ENCODE results near the gene PEX14. TPM values are rescaled to one million over a fixed set of nuclear protein-coding genes. Genes with fewer than 3 reads are reported as not detected.

Gene PEX14
- total RNA-seq, 1 experiment from 2014 or later, result 36.0 TPM

DNA sequence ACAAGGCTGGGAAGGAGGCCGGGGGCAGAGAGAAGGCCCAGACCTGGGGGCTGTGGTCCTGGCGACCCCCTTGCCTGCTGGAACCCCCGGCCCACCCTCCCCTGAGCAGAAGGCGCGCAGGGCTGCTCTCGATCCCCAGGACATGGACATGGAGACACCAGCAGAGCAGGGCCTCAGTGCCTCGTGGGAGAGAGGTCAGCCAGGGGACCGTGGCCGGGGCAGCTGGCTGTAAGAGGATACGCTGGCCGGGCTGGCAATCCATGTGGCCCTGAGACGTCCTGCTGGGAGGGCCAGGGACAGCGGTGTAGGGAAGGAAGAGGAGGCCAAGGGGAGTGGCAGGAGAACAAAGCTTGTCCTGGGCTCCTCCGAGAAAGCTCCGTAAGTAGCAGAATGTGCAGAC lies 189.5 kb downstream of the PEX14 start:
- Histone ChIP-seq H3K9me3 (ENCODE audit: control insufficient read depth, insufficient read depth, low read depth, low read length) (no peaks in the 10 kb centered on the region), H3K27me3 (ENCODE audit: control insufficient read depth, insufficient read depth, low read length) (no peaks in the 10 kb centered on the region), H3K36me3 (ENCODE audit: control insufficient read depth, insufficient read depth, low read length) (no peaks in the 10 kb centered on the region), H3K27ac (ENCODE audit: low read length) (no peak overlapping the region), H3K4me3 (ENCODE audit: low read depth in 2 of 2, low read length in 2 of 2) (no peak overlapping the region), H3K4me1 (ENCODE audit: control insufficient read depth, insufficient read depth, low read length) (no peaks in the 10 kb centered on the region)
- BruUV-seq (replicated peaks), result no TSS peak
- ATAC-seq (no peak), DNase-seq (ENCODE audit: low read depth, low spot score) (no peak)
- ChIA-PET POLR2A (no interaction called here), CTCF (no interaction called here)
- in situ Hi-C loops (cut with HindIII; ENCODE audit: low pct_unique_long_range_greater_than_20kb, low sequenced_read_pairs), result no loop called here
- TF ChIP-seq POLR2AphosphoS5 (IDR thresholded peaks at IDR 0.05; ENCODE audit: low read depth, low read length), result no peak
- TF ChIP-seq, protein P1, sequence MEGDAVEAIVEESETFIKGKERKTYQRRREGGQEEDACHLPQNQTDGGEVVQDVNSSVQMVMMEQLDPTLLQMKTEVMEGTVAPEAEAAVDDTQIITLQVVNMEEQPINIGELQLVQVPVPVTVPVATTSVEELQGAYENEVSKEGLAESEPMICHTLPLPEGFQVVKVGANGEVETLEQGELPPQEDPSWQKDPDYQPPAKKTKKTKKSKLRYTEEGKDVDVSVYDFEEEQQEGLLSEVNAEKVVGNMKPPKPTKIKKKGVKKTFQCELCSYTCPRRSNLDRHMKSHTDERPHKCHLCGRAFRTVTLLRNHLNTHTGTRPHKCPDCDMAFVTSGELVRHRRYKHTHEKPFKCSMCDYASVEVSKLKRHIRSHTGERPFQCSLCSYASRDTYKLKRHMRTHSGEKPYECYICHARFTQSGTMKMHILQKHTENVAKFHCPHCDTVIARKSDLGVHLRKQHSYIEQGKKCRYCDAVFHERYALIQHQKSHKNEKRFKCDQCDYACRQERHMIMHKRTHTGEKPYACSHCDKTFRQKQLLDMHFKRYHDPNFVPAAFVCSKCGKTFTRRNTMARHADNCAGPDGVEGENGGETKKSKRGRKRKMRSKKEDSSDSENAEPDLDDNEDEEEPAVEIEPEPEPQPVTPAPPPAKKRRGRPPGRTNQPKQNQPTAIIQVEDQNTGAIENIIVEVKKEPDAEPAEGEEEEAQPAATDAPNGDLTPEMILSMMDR (IDR thresholded peaks at IDR 0.05), result no peak
- no peak for TF ChIP-seq SIN3A (IDR thresholded peaks at IDR 0.05; ENCODE audit: borderline replicate concordance, insufficient read depth, low read depth, low read length)
- no peak for TF ChIP-seq TCF7L2 (IDR thresholded peaks at IDR 0.05; ENCODE audit: low read depth, low read length)
- TF ChIP-seq, protein P2, sequence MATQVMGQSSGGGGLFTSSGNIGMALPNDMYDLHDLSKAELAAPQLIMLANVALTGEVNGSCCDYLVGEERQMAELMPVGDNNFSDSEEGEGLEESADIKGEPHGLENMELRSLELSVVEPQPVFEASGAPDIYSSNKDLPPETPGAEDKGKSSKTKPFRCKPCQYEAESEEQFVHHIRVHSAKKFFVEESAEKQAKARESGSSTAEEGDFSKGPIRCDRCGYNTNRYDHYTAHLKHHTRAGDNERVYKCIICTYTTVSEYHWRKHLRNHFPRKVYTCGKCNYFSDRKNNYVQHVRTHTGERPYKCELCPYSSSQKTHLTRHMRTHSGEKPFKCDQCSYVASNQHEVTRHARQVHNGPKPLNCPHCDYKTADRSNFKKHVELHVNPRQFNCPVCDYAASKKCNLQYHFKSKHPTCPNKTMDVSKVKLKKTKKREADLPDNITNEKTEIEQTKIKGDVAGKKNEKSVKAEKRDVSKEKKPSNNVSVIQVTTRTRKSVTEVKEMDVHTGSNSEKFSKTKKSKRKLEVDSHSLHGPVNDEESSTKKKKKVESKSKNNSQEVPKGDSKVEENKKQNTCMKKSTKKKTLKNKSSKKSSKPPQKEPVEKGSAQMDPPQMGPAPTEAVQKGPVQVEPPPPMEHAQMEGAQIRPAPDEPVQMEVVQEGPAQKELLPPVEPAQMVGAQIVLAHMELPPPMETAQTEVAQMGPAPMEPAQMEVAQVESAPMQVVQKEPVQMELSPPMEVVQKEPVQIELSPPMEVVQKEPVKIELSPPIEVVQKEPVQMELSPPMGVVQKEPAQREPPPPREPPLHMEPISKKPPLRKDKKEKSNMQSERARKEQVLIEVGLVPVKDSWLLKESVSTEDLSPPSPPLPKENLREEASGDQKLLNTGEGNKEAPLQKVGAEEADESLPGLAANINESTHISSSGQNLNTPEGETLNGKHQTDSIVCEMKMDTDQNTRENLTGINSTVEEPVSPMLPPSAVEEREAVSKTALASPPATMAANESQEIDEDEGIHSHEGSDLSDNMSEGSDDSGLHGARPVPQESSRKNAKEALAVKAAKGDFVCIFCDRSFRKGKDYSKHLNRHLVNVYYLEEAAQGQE (IDR thresholded peaks at IDR 0.05; ENCODE audit: insufficient read depth in 1 of 2, low read depth in 2 of 2, low read length in 1 of 2), result no peak
- intact Hi-C loops (cut with micrococcal nuclease; ENCODE audit: unreplicated experiment), result no loop called here

DNA sequence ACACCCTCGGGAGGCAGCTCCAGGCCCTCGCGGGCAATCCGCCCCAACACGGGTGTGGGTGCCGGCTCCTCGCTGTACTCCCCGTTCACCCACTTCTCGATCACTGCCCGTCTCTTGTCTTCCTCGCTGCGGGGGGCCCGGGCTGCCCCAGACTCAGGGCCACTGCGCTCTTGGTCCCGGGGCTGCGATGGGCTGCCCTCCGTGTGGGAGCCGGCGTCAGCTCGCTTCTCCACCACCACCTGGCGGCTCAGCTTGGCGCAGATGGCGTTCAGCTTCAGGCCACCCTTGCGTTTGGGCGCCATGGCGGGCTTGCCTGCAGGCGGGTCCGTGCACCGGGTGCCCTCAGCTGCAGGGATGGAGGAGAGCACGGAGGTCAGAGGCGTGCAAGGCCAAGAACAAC lies 190.5 kb downstream of the PEX14 start:
- intact Hi-C loops (cut with micrococcal nuclease; ENCODE audit: unreplicated experiment), result no loop called here
- H3K4me3 ChIP-seq (ENCODE audit: low read depth in 2 of 2, low read length in 2 of 2), result no peak overlapping the region
- no peak overlapping the region for H3K27ac ChIP-seq (ENCODE audit: low read length)
- H3K36me3 ChIP-seq (ENCODE audit: control insufficient read depth, insufficient read depth, low read length), result no peaks in the 10 kb centered on the region
- ChIA-PET CTCF (no interaction called here), POLR2A (no interaction called here)
- in situ Hi-C loops (cut with HindIII; ENCODE audit: low pct_unique_long_range_greater_than_20kb, low sequenced_read_pairs), result no loop called here
- ATAC-seq (no peak), DNase-seq (ENCODE audit: low read depth, low spot score) (no peak)
- BruUV-seq (replicated peaks), result no TSS peak
- no peak for TF ChIP-seq SIN3A (IDR thresholded peaks at IDR 0.05; ENCODE audit: borderline replicate concordance, insufficient read depth, low read depth, low read length)
- TF ChIP-seq, protein P1 (IDR thresholded peaks at IDR 0.05), result no peak
- TF ChIP-seq, protein P2 (IDR thresholded peaks at IDR 0.05; ENCODE audit: insufficient read depth in 1 of 2, low read depth in 2 of 2, low read length in 1 of 2), result no peak
- TF ChIP-seq TCF7L2 (IDR thresholded peaks at IDR 0.05; ENCODE audit: low read depth, low read length), result no peak
- no peak for TF ChIP-seq POLR2AphosphoS5 (IDR thresholded peaks at IDR 0.05; ENCODE audit: low read depth, low read length)
- H3K9me3 ChIP-seq (ENCODE audit: control insufficient read depth, insufficient read depth, low read depth, low read length), result no peaks in the 10 kb centered on the region
- no peaks in the 10 kb centered on the region for H3K27me3 ChIP-seq (ENCODE audit: control insufficient read depth, insufficient read depth, low read length)
- H3K4me1 ChIP-seq (ENCODE audit: control insufficient read depth, insufficient read depth, low read length), result no peaks in the 10 kb centered on the region

Measured in Panc1 (cell line).